Activated naive CD8-positive, alpha-beta T cell treated with anti-CD3 and anti-CD28 coated beads, Interleukin-2, amount 10 ng/mL, durations not matched to agents 7 days and 5 days (primary cell): Measurements from ENCODE around the gene AKR1A1. TPM values are rescaled to one million over a fixed set of nuclear protein-coding genes. Genes with fewer than 3 reads are reported as not detected.
"Not testable (repeated sequence)": the region's sequence is repeated elsewhere in the genome, so short reads cannot be mapped to it uniquely, and the experiment has no call there.

Source experiments
- ATAC-seq: fragments of 150-1000 bp; cut with Tn5 transposase; one replicate; pipeline ENCODE4 v1.10.0; 2021; ENCODE audit warnings: low read depth, moderate library complexity
- POLR2A ChIA-PET: fragments of 350-600 bp; sonication (Branson Sonifier 250); formaldehyde crosslinking; loops from one replicate; lab custom pipeline; 2021; ENCODE audit warnings: antibody characterized with exemption; lab: Charles Lee
- DNase-seq: peaks from one replicate; pipeline ENCODE4 v3.0.0; 2021
- H3K27ac Mint-ChIP-seq: one replicate; pipeline ENCODE4 v1.8.0; 2022; ENCODE audit warnings: mild to moderate bottlenecking, mixed read lengths
- H3K27me3 Mint-ChIP-seq: one replicate; pipeline ENCODE4 v1.8.0; 2022; ENCODE audit warnings: mild to moderate bottlenecking, moderate library complexity, mixed read lengths
- H3K36me3 Mint-ChIP-seq: one replicate; pipeline ENCODE4 v1.8.0; 2021; ENCODE audit warnings: mild to moderate bottlenecking, mixed read lengths
- H3K4me1 Mint-ChIP-seq: one replicate; pipeline ENCODE4 v1.8.0; 2021; ENCODE audit warnings: mixed read lengths
- H3K4me3 Mint-ChIP-seq: one replicate; pipeline ENCODE4 v1.8.0; 2022; ENCODE audit warnings: mild to moderate bottlenecking, moderate library complexity, mixed read lengths
- H3K9me3 Mint-ChIP-seq: one replicate; pipeline ENCODE4 v1.8.0; 2021; ENCODE audit warnings: mixed read lengths
- total RNA-seq, 2 experiments: library from RNA; stranded (reverse); gene quantifications; one replicate each; pipeline ENCODE4 v1.2.3, GENCODE V29; 2021

The AKR1A1 gene
- total RNA-seq, 2 experiments from 2014 or later: 102 to 116 TPM

GRCh38 chr1:45585110-45585426 is 34.4 kb downstream of the AKR1A1 start:
- POLR2A ChIA-PET: interaction anchor here (0.7 to 4.6 kb wide), 14 partner anchors 34 to 911 kb away, joined by 3 to 36 read pairs (median 4); partner anchors contain the start of genes AKR1A1, ARMH1, CCDC163 and GPBP1L1
- H3K4me1 Mint-ChIP-seq: peaks cover 25% of the 10 kb centered on the region
- DNase-seq: no peak

GRCh38 chr1:45585496-45586075 is 35.0 kb downstream of the AKR1A1 start:
- ATAC-seq (no peak), DNase-seq (no peak)

More at GRCh38 chr1:45585110-45585426, 34.4 kb downstream of the AKR1A1 start:
- H3K36me3 Mint-ChIP-seq: peaks cover 7% of the 10 kb centered on the region
- H3K4me3 Mint-ChIP-seq: peak overlapping the region; percentile 93
- H3K27ac Mint-ChIP-seq: peak overlapping the region; percentile 86
- no peaks in the 10 kb centered on the region for H3K27me3 Mint-ChIP-seq
- no peak for ATAC-seq
- H3K9me3 Mint-ChIP-seq: no peaks in the 10 kb centered on the region

GRCh38 chr1:45586769-45587168 is 36.1 kb downstream of the AKR1A1 start:
- POLR2A ChIA-PET: interaction anchor here (0.6 kb wide), 1 partner anchor 77 kb away, joined by 3 read pairs; no protein-coding TSS in a partner anchor
- Mint-ChIP-seq H3K9me3 (no peaks in the 10 kb centered on the region), H3K27ac (peak overlapping the region; percentile 78), H3K4me3 (peak overlapping the region; percentile 93), H3K27me3 (no peaks in the 10 kb centered on the region), H3K4me1 (peaks cover 31% of the 10 kb centered on the region), H3K36me3 (peaks cover 9% of the 10 kb centered on the region)
- ATAC-seq (no peak), DNase-seq (no peak)

More at GRCh38 chr1:45585496-45586075, 35.0 kb downstream of the AKR1A1 start:
- H3K27me3 Mint-ChIP-seq: no peaks in the 10 kb centered on the region
- H3K4me3 Mint-ChIP-seq: peak overlapping the region; percentile 93
- POLR2A ChIA-PET: interaction anchor here (1.0 to 4.6 kb wide), 9 partner anchors 64 to 911 kb away, joined by 3 to 36 read pairs (median 5); partner anchors contain the start of genes ARMH1, CCDC163, GPBP1L1 and MMACHC
- H3K4me1 Mint-ChIP-seq: peaks cover 26% of the 10 kb centered on the region
- no peaks in the 10 kb centered on the region for H3K9me3 Mint-ChIP-seq
- H3K27ac Mint-ChIP-seq: peak overlapping the region; percentile 86
- peaks cover 7% of the 10 kb centered on the region for H3K36me3 Mint-ChIP-seq

- no peaks in the 10 kb centered on the region for H3K9me3 Mint-ChIP-seq
- no peak overlapping the region for H3K4me3 Mint-ChIP-seq
- POLR2A ChIA-PET: interaction anchor here (0.5 to 0.8 kb wide), 3 partner anchors 8 to 662 kb away, joined by 3 to 4 read pairs (median 3); partner anchors contain the start of gene PRDX1
- no peaks in the 10 kb centered on the region for H3K27me3 Mint-ChIP-seq
- H3K36me3 Mint-ChIP-seq: peaks cover 17% of the 10 kb centered on the region
- DNase-seq: no peak
- ATAC-seq: no peak
- peaks cover 27% of the 10 kb centered on the region for H3K4me1 Mint-ChIP-seq
- no peak overlapping the region for H3K27ac Mint-ChIP-seq
These were observed 39.2 kb downstream of the AKR1A1 start for GRCh38 chr1:45589861-45590260.

GRCh38 chr1:45594412-45594811 is 43.8 kb downstream of the AKR1A1 start:
- Mint-ChIP-seq H3K4me1 (peaks cover 14% of the 10 kb centered on the region), H3K36me3 (peaks cover 29% of the 10 kb centered on the region), H3K27me3 (no peaks in the 10 kb centered on the region), H3K4me3 (no peak overlapping the region), H3K9me3 (no peaks in the 10 kb centered on the region), H3K27ac (no peak overlapping the region)
- POLR2A ChIA-PET: interaction anchor here (0.7 kb wide), 1 partner anchor 73 kb away, joined by 3 read pairs; no protein-coding TSS in a partner anchor
- no peak for DNase-seq
- no peak for ATAC-seq

- H3K27ac Mint-ChIP-seq, H3K27me3 Mint-ChIP-seq, ATAC-seq, POLR2A ChIA-PET, DNase-seq, H3K4me3 Mint-ChIP-seq, H3K9me3 Mint-ChIP-seq: not testable (repeated sequence)
- peaks cover 27% of the 10 kb centered on the region for H3K36me3 Mint-ChIP-seq
- peaks cover 15% of the 10 kb centered on the region for H3K4me1 Mint-ChIP-seq
These were observed 46.1 kb downstream of the AKR1A1 start for GRCh38 chr1:45596765-45597164.

- DNase-seq: no peak
- Mint-ChIP-seq H3K4me1 (peaks cover 29% of the 10 kb centered on the region), H3K9me3 (no peaks in the 10 kb centered on the region), H3K36me3 (peaks cover 26% of the 10 kb centered on the region), H3K27ac (no peak overlapping the region), H3K27me3 (no peaks in the 10 kb centered on the region), H3K4me3 (no peak overlapping the region)
- no peak for ATAC-seq
- POLR2A ChIA-PET: no interaction called here
These were observed 53.6 kb downstream of the AKR1A1 start for GRCh38 chr1:45604239-45604638.

- DNase-seq (no peak), ATAC-seq (no peak)
- H3K4me3 Mint-ChIP-seq: no peak overlapping the region
- POLR2A ChIA-PET: interaction anchor here (0.5 kb wide), 1 partner anchor 714 kb away, joined by 3 read pairs; no protein-coding TSS in a partner anchor
- H3K4me1 Mint-ChIP-seq: peaks cover 18% of the 10 kb centered on the region
- no peaks in the 10 kb centered on the region for H3K27me3 Mint-ChIP-seq
- H3K36me3 Mint-ChIP-seq: peaks cover 36% of the 10 kb centered on the region
- H3K27ac Mint-ChIP-seq: peak overlapping the region; percentile 69
- no peaks in the 10 kb centered on the region for H3K9me3 Mint-ChIP-seq
These were observed 56.9 kb downstream of the AKR1A1 start for GRCh38 chr1:45607404-45608074.

GRCh38 chr1:45608175-45609156 is 57.8 kb downstream of the AKR1A1 start:
- POLR2A ChIA-PET: interaction anchor here (0.5 kb wide), 1 partner anchor 713 kb away, joined by 3 read pairs; no protein-coding TSS in a partner anchor
- H3K4me3 Mint-ChIP-seq: no peak overlapping the region

GRCh38 chr1:45610589-45611226 is 60.1 kb downstream of the AKR1A1 start:
- ATAC-seq (no peak), DNase-seq (no peak)
- peaks cover 44% of the 10 kb centered on the region for H3K36me3 Mint-ChIP-seq
- H3K4me1 Mint-ChIP-seq: peaks cover 13% of the 10 kb centered on the region
- no peaks in the 10 kb centered on the region for H3K27me3 Mint-ChIP-seq
- H3K27ac Mint-ChIP-seq: no peak overlapping the region
- POLR2A ChIA-PET: no interaction called here
- H3K4me3 Mint-ChIP-seq: no peak overlapping the region
- no peaks in the 10 kb centered on the region for H3K9me3 Mint-ChIP-seq

More at GRCh38 chr1:45608175-45609156, 57.8 kb downstream of the AKR1A1 start:
- Mint-ChIP-seq H3K27ac (peak overlapping the region; percentile 69), H3K4me1 (peaks cover 18% of the 10 kb centered on the region), H3K27me3 (no peaks in the 10 kb centered on the region), H3K9me3 (no peaks in the 10 kb centered on the region), H3K36me3 (peaks cover 39% of the 10 kb centered on the region)
- ATAC-seq (no peak), DNase-seq (no peak)

GRCh38 chr1:45612941-45613579 is 62.4 kb downstream of the AKR1A1 start:
- ATAC-seq: no peak
- Mint-ChIP-seq H3K4me3 (no peak overlapping the region), H3K27me3 (no peaks in the 10 kb centered on the region), H3K9me3 (no peaks in the 10 kb centered on the region), H3K4me1 (peaks cover 2% of the 10 kb centered on the region), H3K27ac (no peak overlapping the region), H3K36me3 (peaks cover 48% of the 10 kb centered on the region)
- DNase-seq: no peak
- POLR2A ChIA-PET: no interaction called here

GRCh38 chr1:45615885-45616284 is 65.3 kb downstream of the AKR1A1 start:
- POLR2A ChIA-PET: no interaction called here
- ATAC-seq (no peak), DNase-seq (no peak)
- Mint-ChIP-seq H3K36me3 (peaks cover 39% of the 10 kb centered on the region), H3K27ac (no peak overlapping the region), H3K9me3 (no peaks in the 10 kb centered on the region), H3K27me3 (no peaks in the 10 kb centered on the region), H3K4me3 (no peak overlapping the region), H3K4me1 (no peaks in the 10 kb centered on the region)
